RWPE1 (cell line): Measurements from ENCODE around the gene TGIF1.

ENCODE experiments used
- CTCF ChIA-PET: fragments of 350-600 bp; sonication (Branson Sonifier 250); formaldehyde crosslinking; extraction: SDS; loops from one replicate; lab custom pipeline; 2021; lab: Yijun Ruan, JAX
- POLR2A ChIA-PET: fragments of 400-600 bp; formaldehyde crosslinking; extraction: SDS; loops from one replicate; lab custom pipeline; 2020; ENCODE audit warnings: antibody characterized with exemption; ENCODE audit not compliant: low non-redundant PET; lab: Yijun Ruan, JAX
- DNase-seq: peaks from one replicate; pipeline ENCODE4 v3.0.0; 2012; ENCODE audit warnings: low spot score
- H3K27ac ChIP-seq: fragments of 450-650 bp; 2 replicates; pipeline ENCODE4 v1.5.1; 2017
- TF ChIP-seq, protein P1 (sequence below): fragments of 450-650 bp; conservative IDR thresholded peaks from 2 replicates; pipeline ENCODE4 v1.5.1; 2017; ENCODE audit warnings: low read depth, mild to moderate bottlenecking

Gene TGIF1

DNA sequence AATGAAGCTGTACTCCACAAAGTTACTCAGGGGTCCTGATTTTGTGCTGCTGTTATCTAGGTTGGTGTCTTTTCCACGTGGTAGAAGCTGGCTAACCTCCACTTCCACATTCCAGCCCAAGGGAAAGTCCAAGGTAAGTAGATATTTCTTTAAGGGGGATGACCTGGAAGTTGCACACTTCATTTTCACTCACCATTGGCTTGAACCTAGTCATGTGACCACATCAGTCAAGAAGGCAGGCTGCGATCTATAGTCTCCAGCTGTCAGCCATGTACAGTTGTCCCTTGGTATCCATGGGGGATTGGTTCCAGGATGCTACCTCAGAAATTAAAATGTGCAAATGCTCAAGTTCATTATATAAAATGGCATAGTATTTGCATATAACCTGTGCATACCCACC, 31.9 kb upstream of the TGIF1 start:
- no peak overlapping the region for H3K27ac ChIP-seq
- POLR2A ChIA-PET = no interaction called here
- no peak for DNase-seq
- CTCF ChIA-PET = no interaction called here
- TF ChIP-seq, protein P1, sequence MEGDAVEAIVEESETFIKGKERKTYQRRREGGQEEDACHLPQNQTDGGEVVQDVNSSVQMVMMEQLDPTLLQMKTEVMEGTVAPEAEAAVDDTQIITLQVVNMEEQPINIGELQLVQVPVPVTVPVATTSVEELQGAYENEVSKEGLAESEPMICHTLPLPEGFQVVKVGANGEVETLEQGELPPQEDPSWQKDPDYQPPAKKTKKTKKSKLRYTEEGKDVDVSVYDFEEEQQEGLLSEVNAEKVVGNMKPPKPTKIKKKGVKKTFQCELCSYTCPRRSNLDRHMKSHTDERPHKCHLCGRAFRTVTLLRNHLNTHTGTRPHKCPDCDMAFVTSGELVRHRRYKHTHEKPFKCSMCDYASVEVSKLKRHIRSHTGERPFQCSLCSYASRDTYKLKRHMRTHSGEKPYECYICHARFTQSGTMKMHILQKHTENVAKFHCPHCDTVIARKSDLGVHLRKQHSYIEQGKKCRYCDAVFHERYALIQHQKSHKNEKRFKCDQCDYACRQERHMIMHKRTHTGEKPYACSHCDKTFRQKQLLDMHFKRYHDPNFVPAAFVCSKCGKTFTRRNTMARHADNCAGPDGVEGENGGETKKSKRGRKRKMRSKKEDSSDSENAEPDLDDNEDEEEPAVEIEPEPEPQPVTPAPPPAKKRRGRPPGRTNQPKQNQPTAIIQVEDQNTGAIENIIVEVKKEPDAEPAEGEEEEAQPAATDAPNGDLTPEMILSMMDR = no peak

DNA sequence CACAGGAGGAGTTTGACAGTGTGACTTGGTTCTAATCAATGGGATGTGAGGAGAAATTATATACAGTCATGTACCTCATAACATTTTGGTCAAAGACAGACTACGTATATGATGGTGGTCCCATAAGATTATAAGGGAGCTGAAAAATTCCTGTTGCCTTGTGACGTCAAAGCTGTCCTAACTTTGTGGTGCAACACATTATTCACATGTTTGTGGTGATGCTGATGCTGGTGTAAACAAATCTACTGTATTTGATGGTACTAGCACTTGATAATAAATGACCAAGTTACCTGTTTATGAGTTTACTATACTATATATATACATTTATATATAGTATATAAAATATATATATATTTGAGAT, 29.1 kb upstream of the TGIF1 start:
- TF ChIP-seq, protein P1 = no peak
- H3K27ac ChIP-seq = no peak overlapping the region
- ChIA-PET CTCF (interaction anchor here (0.7 kb wide), 1 partner anchor 600 kb away, joined by 4 read pairs; no protein-coding TSS in a partner anchor), POLR2A (no interaction called here)
- DNase-seq = no peak

GRCh38 chr18:3422905-3423304, 27.1 kb upstream of the TGIF1 start:
- POLR2A ChIA-PET = interaction anchor here (0.6 kb wide), 1 partner anchor 24 kb away, joined by 6 read pairs; no protein-coding TSS in a partner anchor
- CTCF ChIA-PET = no interaction called here
- DNase-seq = no peak
- no peak overlapping the region for H3K27ac ChIP-seq
- TF ChIP-seq, protein P1 = no peak

DNA sequence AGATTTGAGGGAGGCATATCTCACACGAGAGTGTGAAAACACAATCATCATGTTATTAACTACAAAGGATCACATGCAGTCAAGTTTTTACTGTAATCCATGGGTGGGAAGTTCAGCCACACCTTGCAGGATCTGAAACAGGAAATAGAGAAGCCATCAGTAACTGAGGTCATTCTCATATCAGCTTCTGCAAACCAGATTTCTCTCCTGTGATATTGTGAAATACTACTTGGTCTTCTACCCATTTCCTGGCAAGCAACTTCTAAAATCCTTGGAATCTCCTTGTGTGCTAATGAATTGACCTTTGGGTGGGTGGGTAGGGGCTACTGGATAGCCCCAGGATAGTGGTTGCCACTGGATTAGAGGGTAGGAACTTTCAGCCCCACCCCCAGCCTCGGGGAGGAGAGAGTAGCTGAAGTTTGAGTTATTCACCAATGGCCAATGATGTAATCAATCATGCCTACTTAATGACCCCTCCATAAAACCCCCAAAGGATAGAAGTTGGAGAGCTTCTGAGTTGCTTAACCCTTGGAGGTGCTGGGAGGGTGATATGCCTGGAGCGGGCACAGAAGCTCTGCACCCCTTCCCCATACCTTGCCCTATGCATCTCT, 25.6 kb upstream of the TGIF1 start:
- CTCF ChIA-PET = interaction anchor here (0.6 kb wide), 1 partner anchor 126 kb away, joined by 5 read pairs; no protein-coding TSS in a partner anchor
- H3K27ac ChIP-seq = no peak overlapping the region
- POLR2A ChIA-PET = no interaction called here
- DNase-seq = no peak
- TF ChIP-seq, protein P1 = no peak

DNA sequence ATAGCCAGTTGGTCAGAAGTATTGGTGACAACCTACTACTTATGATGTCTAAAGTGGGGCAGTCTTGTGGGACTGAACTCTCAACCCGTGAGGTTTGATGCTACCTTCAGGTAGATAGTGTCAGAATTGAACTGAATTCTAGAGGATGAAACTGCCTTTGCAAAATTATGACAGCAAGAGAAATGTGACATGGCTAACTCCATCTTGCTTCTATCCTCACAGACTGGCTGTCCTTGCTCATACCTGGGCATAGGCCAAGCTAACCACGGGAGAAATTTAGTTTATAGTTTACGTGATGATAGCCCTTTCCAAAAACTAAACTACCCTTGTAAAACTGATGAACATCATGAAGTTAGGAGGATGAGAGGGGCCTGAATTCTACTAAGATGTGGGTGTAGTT, 24.9 kb upstream of the TGIF1 start:
- ChIA-PET CTCF (interaction anchor here (0.6 kb wide), 1 partner anchor 127 kb away, joined by 5 read pairs; no protein-coding TSS in a partner anchor), POLR2A (no interaction called here)
- no peak for DNase-seq
- TF ChIP-seq, protein P1 = no peak
- H3K27ac ChIP-seq = no peak overlapping the region

DNA sequence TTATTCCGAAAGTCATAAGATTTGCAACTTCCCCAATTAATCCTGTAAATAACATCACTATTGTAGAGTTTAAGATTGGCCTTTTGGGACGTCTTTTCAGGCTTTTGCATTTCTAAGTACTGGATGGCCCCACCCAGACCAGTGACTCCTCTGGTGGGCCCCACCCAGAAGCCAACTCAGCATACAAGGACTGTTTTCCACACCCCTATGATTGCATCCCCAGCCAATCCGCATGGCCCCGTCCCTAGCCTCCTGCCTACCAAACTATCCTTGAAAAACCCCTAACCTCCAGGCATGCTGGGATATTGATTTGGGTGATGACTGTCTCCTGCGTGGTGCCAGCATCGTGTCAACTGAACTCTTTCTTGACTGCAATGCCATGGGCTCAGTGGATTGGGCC, 24.5 kb upstream of the TGIF1 start:
- TF ChIP-seq, protein P1 = no peak
- no peak overlapping the region for H3K27ac ChIP-seq
- POLR2A ChIA-PET = no interaction called here
- DNase-seq = no peak
- CTCF ChIA-PET = no interaction called here
